OCI-LY3 (cell line): ENCODE results near the gene SLC13A3.

Experiments used
- H2AFZ ChIP-seq: fragments of 200-600, 300-600 bp; shearing (Covaris generic); 2 replicates; pipeline ENCODE4 v1.6.0; 2014; ENCODE audit warnings: antibody characterized with exemption, low read depth, low read length
- H3K27ac ChIP-seq: fragments of 200-600, 300-600 bp; sonication (generic); 2 replicates; pipeline ENCODE4 v1.5.1; 2014; ENCODE audit warnings: mild to moderate bottlenecking, low read length, moderate library complexity, mixed read lengths
- H3K27me3 ChIP-seq: fragments of 200-600, 300-600 bp; sonication (generic); 2 replicates; pipeline ENCODE4 v1.6.1; 2014; ENCODE audit warnings: low read depth, low read length, mixed read lengths
- H3K36me3 ChIP-seq: fragments of 200-600, 300-600 bp; sonication (generic); replicated peaks from 2 replicates; pipeline ENCODE3; 2014; ENCODE audit warnings: low read depth, low read length, mixed read lengths
- H3K4me1 ChIP-seq: fragments of 300-600, 200-600 bp; sonication (generic); 2 replicates; pipeline ENCODE4 v1.6.1; 2014; ENCODE audit warnings: low read length, mixed read lengths
- H3K4me2 ChIP-seq: fragments of 200-600, 300-600 bp; sonication (generic); 2 replicates; pipeline ENCODE4 v1.6.1; 2014; ENCODE audit warnings: low read length, mixed read lengths
- H3K4me3 ChIP-seq: fragments of 300-600, 200-600 bp; sonication (generic); 2 replicates; pipeline ENCODE4 v1.5.1; 2014; ENCODE audit warnings: antibody characterized with exemption, mild to moderate bottlenecking, low read length, moderate library complexity
- H3K79me2 ChIP-seq: fragments of 300-600, 200-600 bp; shearing (Covaris generic); 2 replicates; pipeline ENCODE4 v1.6.1; 2014; ENCODE audit warnings: mild to moderate bottlenecking, low read length, mixed read lengths
- H3K9ac ChIP-seq: fragments of 300-600, 200-600 bp; shearing (Covaris generic); 2 replicates; pipeline ENCODE4 v1.6.0; 2014; ENCODE audit warnings: mild to moderate bottlenecking, low read length, moderate library complexity
- H3K9me3 ChIP-seq: fragments of 200-600, 300-600 bp; shearing (Covaris generic); 2 replicates; pipeline ENCODE4 v1.6.1; 2014; ENCODE audit warnings: low read length, mixed read lengths; ENCODE audit not compliant: insufficient read depth
- H4K20me1 ChIP-seq: fragments of 200-600, 300-600 bp; sonication (generic); 2 replicates; pipeline ENCODE4 v1.6.1; 2016; ENCODE audit warnings: low read length, mixed read lengths; ENCODE audit not compliant: insufficient read depth
- EZH2phosphoT487 ChIP-seq: fragments of 200-600 bp; shearing (Covaris generic); IDR thresholded peaks from 2 replicates; pipeline ENCODE4 v1.6.1; 2018; ENCODE audit warnings: antibody characterized with exemption, mixed run types, low read depth
- TF ChIP-seq, protein P1 (sequence below): fragments of 200-600, 300-600 bp; sonication (generic); IDR thresholded peaks from 2 replicates; pipeline ENCODE4 v1.5.1; 2014; ENCODE audit warnings: antibody characterized with exemption, low read length, low read depth

The SLC13A3 gene

DNA sequence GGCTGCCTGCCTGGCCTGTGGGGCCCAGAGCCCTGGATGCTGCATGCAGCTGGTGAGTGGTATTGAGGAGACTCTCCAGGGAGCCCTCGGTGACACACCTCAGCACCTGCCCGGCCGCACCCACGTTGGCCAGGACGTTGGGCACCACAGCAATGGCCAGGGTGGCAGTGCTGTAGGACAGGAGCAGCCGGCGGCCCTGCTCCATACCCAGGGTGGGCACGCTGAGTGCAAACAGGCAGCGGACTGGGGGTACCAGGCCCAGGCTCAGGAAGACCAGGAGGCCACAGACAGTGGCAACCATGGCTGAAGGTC lies 105.5 kb downstream of the SLC13A3 start:
- Histone ChIP-seq H3K9ac (no peak overlapping the region), H3K36me3 (no peaks in the 10 kb centered on the region), H3K79me2 (no peaks in the 10 kb centered on the region), H3K4me3 (no peak overlapping the region), H4K20me1 (0 out of 2 replicates have a peak, but pooled peaks cover 3% of the 10 kb centered on the region), H3K27me3 (peaks cover 24% of the 10 kb centered on the region; the same call in 1 of the 2 replicates), H3K4me1 (peaks cover 15% of the 10 kb centered on the region), H2AFZ (no peak overlapping the region), H3K4me2 (no peak overlapping the region), H3K9me3 (no peaks in the 10 kb centered on the region), H3K27ac (no peak overlapping the region)
- TF ChIP-seq, protein P1, sequence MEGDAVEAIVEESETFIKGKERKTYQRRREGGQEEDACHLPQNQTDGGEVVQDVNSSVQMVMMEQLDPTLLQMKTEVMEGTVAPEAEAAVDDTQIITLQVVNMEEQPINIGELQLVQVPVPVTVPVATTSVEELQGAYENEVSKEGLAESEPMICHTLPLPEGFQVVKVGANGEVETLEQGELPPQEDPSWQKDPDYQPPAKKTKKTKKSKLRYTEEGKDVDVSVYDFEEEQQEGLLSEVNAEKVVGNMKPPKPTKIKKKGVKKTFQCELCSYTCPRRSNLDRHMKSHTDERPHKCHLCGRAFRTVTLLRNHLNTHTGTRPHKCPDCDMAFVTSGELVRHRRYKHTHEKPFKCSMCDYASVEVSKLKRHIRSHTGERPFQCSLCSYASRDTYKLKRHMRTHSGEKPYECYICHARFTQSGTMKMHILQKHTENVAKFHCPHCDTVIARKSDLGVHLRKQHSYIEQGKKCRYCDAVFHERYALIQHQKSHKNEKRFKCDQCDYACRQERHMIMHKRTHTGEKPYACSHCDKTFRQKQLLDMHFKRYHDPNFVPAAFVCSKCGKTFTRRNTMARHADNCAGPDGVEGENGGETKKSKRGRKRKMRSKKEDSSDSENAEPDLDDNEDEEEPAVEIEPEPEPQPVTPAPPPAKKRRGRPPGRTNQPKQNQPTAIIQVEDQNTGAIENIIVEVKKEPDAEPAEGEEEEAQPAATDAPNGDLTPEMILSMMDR, result no peak
- TF ChIP-seq EZH2phosphoT487, result no peak

- H3K27me3 ChIP-seq, result peaks cover 23% of the 10 kb centered on the region
- H3K4me1 ChIP-seq, result peaks cover 10% of the 10 kb centered on the region
- H4K20me1 ChIP-seq, result 0 out of 2 replicates have a peak, but pooled peaks cover 3% of the 10 kb centered on the region
- no peak overlapping the region for H3K4me3 ChIP-seq
- no peak for TF ChIP-seq EZH2phosphoT487
- TF ChIP-seq, protein P1, result no peak
- no peaks in the 10 kb centered on the region for H3K79me2 ChIP-seq
- H3K27ac ChIP-seq, result no peak overlapping the region
- H2AFZ ChIP-seq, result no peak overlapping the region
- H3K9me3 ChIP-seq, result no peaks in the 10 kb centered on the region
- H3K36me3 ChIP-seq, result no peaks in the 10 kb centered on the region
- no peak overlapping the region for H3K9ac ChIP-seq
- peak overlapping the region; percentile 13; the same call in 1 of the 2 replicates for H3K4me2 ChIP-seq
These were observed 106.0 kb downstream of the SLC13A3 start for GRCh38 chr20:46545077-46545826.

DNA sequence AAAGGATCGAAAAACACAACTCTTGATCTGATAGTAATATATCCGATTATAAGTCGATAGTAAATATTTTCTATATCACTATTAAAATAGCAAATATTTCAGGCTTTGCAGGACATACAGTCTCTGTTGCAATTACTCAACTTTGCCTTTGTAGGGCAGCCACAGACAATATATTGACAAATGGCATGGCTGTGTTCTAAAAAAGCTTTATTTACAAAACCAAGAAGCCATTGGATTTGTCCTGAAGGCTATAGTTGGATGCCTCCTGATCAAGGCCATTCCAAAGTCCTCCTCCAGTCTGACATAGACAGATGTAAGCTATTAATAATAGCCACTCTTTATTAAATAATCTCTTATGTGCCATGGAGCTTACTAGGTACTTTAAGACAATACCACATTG lies 106.7 kb downstream of the SLC13A3 start:
- Histone ChIP-seq H3K9me3 (no peaks in the 10 kb centered on the region), H2AFZ (no peak overlapping the region), H3K4me1 (peaks cover 8% of the 10 kb centered on the region), H3K4me3 (no peak overlapping the region), H3K79me2 (no peaks in the 10 kb centered on the region), H4K20me1 (0 out of 2 replicates have a peak, but pooled peaks cover 3% of the 10 kb centered on the region), H3K9ac (no peak overlapping the region), H3K4me2 (peak overlapping the region; percentile 13; the same call in 1 of the 2 replicates), H3K36me3 (no peaks in the 10 kb centered on the region), H3K27me3 (peaks cover 26% of the 10 kb centered on the region), H3K27ac (no peak overlapping the region)
- TF ChIP-seq, protein P1, result peak; percentile 23
- TF ChIP-seq EZH2phosphoT487, result no peak

GRCh38 chr20:46543959-46544358 lies 107.3 kb downstream of the SLC13A3 start:
- Histone ChIP-seq H3K9ac (no peak overlapping the region), H3K27me3 (peaks cover 27% of the 10 kb centered on the region), H2AFZ (no peak overlapping the region), H3K4me3 (no peak overlapping the region), H4K20me1 (0 out of 2 replicates have a peak, but pooled peaks cover 3% of the 10 kb centered on the region), H3K4me2 (no peak overlapping the region), H3K79me2 (no peaks in the 10 kb centered on the region), H3K4me1 (peaks cover 8% of the 10 kb centered on the region), H3K36me3 (no peaks in the 10 kb centered on the region), H3K9me3 (no peaks in the 10 kb centered on the region), H3K27ac (no peak overlapping the region)
- TF ChIP-seq EZH2phosphoT487, result no peak
- TF ChIP-seq, protein P1, result no peak
